ENCODE measurements around the gene ACACA.

Gene ACACA

GRCh38 chr17:37280841-37281240, 125.8 kb downstream of the ACACA start:
- no peak for TF ChIP-seq CTCF (IDR thresholded peaks at IDR 0.05; ENCODE audit: insufficient read depth, low read depth, low read length, missing control alignments)
- no peak for DNase-seq (ENCODE audit: low read depth)
- no peak overlapping the region for H3K4me3 ChIP-seq (ENCODE audit: low read depth, low read length)

GRCh38 chr17:37278247-37278894, 128.3 kb downstream of the ACACA start:
- no peak overlapping the region for H3K4me3 ChIP-seq (ENCODE audit: low read depth, low read length)
- no peak for DNase-seq (ENCODE audit: low read depth)
- TF ChIP-seq CTCF (IDR thresholded peaks at IDR 0.05; ENCODE audit: insufficient read depth, low read depth, low read length, missing control alignments) = no peak

- no peak for DNase-seq (ENCODE audit: low read depth)
- TF ChIP-seq CTCF (IDR thresholded peaks at IDR 0.05; ENCODE audit: insufficient read depth, low read depth, low read length, missing control alignments) = no peak
Observed at GRCh38 chr17:37276475-37276874, 130.2 kb downstream of the ACACA start.

GRCh38 chr17:37274461-37274860, 132.2 kb downstream of the ACACA start:
- no peak for TF ChIP-seq CTCF (IDR thresholded peaks at IDR 0.05; ENCODE audit: insufficient read depth, low read depth, low read length, missing control alignments)
- H3K4me3 ChIP-seq (ENCODE audit: low read depth, low read length) = no peak overlapping the region
- no peak for DNase-seq (ENCODE audit: low read depth)

More at GRCh38 chr17:37276475-37276874, 130.2 kb downstream of the ACACA start:
- no peak overlapping the region for H3K4me3 ChIP-seq (ENCODE audit: low read depth, low read length)

GRCh38 chr17:37273409-37274051, 133.1 kb downstream of the ACACA start:
- TF ChIP-seq CTCF (IDR thresholded peaks at IDR 0.05; ENCODE audit: insufficient read depth, low read depth, low read length, missing control alignments) = no peak
- DNase-seq (ENCODE audit: low read depth) = no peak
- no peak overlapping the region for H3K4me3 ChIP-seq (ENCODE audit: low read depth, low read length)

GRCh38 chr17:37265446-37266173, 141.0 kb downstream of the ACACA start:
- DNase-seq (ENCODE audit: low read depth) = no peak
- H3K4me3 ChIP-seq (ENCODE audit: low read depth, low read length) = no peak overlapping the region
- TF ChIP-seq CTCF (IDR thresholded peaks at IDR 0.05; ENCODE audit: insufficient read depth, low read depth, low read length, missing control alignments) = no peak
